ENCODE data around the gene LPGAT1. TPM values are rescaled to one million over a fixed set of nuclear protein-coding genes. Genes with fewer than 3 reads are reported as not detected.

The LPGAT1 gene
- total RNA-seq, 1 experiment from 2014 or later: 50.6 TPM

- no peak for DNase-seq (ENCODE audit: low read depth, low spot score)
- no peaks in the 10 kb centered on the region for H3K27me3 ChIP-seq (ENCODE audit: insufficient read depth, low read length)
- RAD21 ChIA-PET (ENCODE audit: low non-redundant PET in 1 of 2, low total read pairs in 2 of 2, uncharacterized antibody in 2 of 2, unreplicated experiment in 2 of 2): interaction anchor here in 1 of 2 experiments (0.6 kb wide), 1 partner anchor 16 kb away, joined by 6 read pairs; no protein-coding TSS in a partner anchor
- no peaks in the 10 kb centered on the region for H3K9me2 ChIP-seq (ENCODE audit: insufficient read depth)
- no peak overlapping the region for H3K4me3 ChIP-seq (replicated peaks in 1 of 2; ENCODE audit: low read depth in 1 of 2, low read length in 2 of 2)
- no peak overlapping the region for H3K9ac ChIP-seq (ENCODE audit: low read length)
- ATAC-seq: no peak
- CTCF ChIA-PET: no interaction called here
- H3K4me2 ChIP-seq (ENCODE audit: low read length): no peak overlapping the region
- no peak overlapping the region for H2AFZ ChIP-seq (ENCODE audit: low read depth, low read length, poor library complexity, severe bottlenecking)
- no TSS peak for BruUV-seq (replicated peaks)
- H4K20me1 ChIP-seq (ENCODE audit: insufficient read depth): no peaks in the 10 kb centered on the region
- no peak overlapping the region for H3K27ac ChIP-seq (ENCODE audit: low read depth, low read length)
- H3K9me3 ChIP-seq (ENCODE audit: control insufficient read depth in 1 of 2, insufficient read depth in 1 of 2, low read depth in 1 of 2, low read length in 2 of 2): peaks cover 0 to 6% of the 10 kb centered on the region in 2 experiments; a peak in 1 of 4 replicates
- intact Hi-C loops (cut with micrococcal nuclease): no loop called here
- no peaks in the 10 kb centered on the region for H3K36me3 ChIP-seq (ENCODE audit: control insufficient read depth in 1 of 2, insufficient read depth in 2 of 2, low read length in 2 of 2)
- POLR2A ChIA-PET: no interaction called here
- H3K4me1 ChIP-seq (ENCODE audit: control insufficient read depth in 1 of 2, insufficient read depth in 2 of 2, low read length in 2 of 2): no peaks in the 10 kb centered on the region
- TF ChIP-seq ELF1 (IDR thresholded peaks at IDR 0.05; ENCODE audit: borderline replicate concordance, low read depth) (no peak), SRF (IDR thresholded peaks at IDR 0.05; ENCODE audit: low read depth) (no peak), POLR2AphosphoS5 (IDR thresholded peaks at IDR 0.05; ENCODE audit: low read depth, low read length) (no peak)
- H3K79me2 ChIP-seq (ENCODE audit: insufficient read depth, low read length): no peaks in the 10 kb centered on the region; the same call in 1 of the 2 replicates
Measured at GRCh38 chr1:211800925-211801607, 29.5 kb downstream of the LPGAT1 start.

GRCh38 chr1:211797994-211798393, 32.6 kb downstream of the LPGAT1 start:
- ChIA-PET CTCF (interaction anchor here (1.1 kb wide), 1 partner anchor 9 kb away, joined by 3 read pairs; no protein-coding TSS in a partner anchor), POLR2A (no interaction called here), RAD21 (ENCODE audit: low non-redundant PET in 1 of 2, low total read pairs in 2 of 2, uncharacterized antibody in 2 of 2, unreplicated experiment in 2 of 2) (no interaction called here)
- H3K4me1 ChIP-seq (ENCODE audit: control insufficient read depth in 1 of 2, insufficient read depth in 2 of 2, low read length in 2 of 2): no peaks in the 10 kb centered on the region
- H3K36me3 ChIP-seq (ENCODE audit: control insufficient read depth in 1 of 2, insufficient read depth in 2 of 2, low read length in 2 of 2): no peaks in the 10 kb centered on the region
- H3K4me3 ChIP-seq (replicated peaks in 1 of 2; ENCODE audit: low read depth in 1 of 2, low read length in 2 of 2): no peak overlapping the region
- no peak overlapping the region for H3K9ac ChIP-seq (ENCODE audit: low read length)
- H3K9me2 ChIP-seq (ENCODE audit: insufficient read depth): no peaks in the 10 kb centered on the region
- H3K9me3 ChIP-seq (ENCODE audit: control insufficient read depth in 1 of 2, insufficient read depth in 1 of 2, low read depth in 1 of 2, low read length in 2 of 2): peaks cover 0 to 6% of the 10 kb centered on the region in 2 experiments; a peak in 1 of 4 replicates
- H3K27me3 ChIP-seq (ENCODE audit: insufficient read depth, low read length): no peaks in the 10 kb centered on the region
- no peak overlapping the region for H2AFZ ChIP-seq (ENCODE audit: low read depth, low read length, poor library complexity, severe bottlenecking)
- intact Hi-C loops (cut with micrococcal nuclease): no loop called here
- H4K20me1 ChIP-seq (ENCODE audit: insufficient read depth): no peaks in the 10 kb centered on the region
- no peak for DNase-seq (ENCODE audit: low read depth, low spot score)
- no peak for ATAC-seq
- BruUV-seq (replicated peaks): no TSS peak
- no peaks in the 10 kb centered on the region for H3K79me2 ChIP-seq (ENCODE audit: insufficient read depth, low read length)
- no peak overlapping the region for H3K4me2 ChIP-seq (ENCODE audit: low read length)
- TF ChIP-seq SIN3A (IDR thresholded peaks at IDR 0.05; ENCODE audit: low read depth) (no peak), YY1 (IDR thresholded peaks at IDR 0.05; ENCODE audit: extremely low read depth, insufficient replicate concordance, low read depth, low read length) (no peak)
- no peak overlapping the region for H3K27ac ChIP-seq (ENCODE audit: low read depth, low read length)

All from HCT116 (cell line).